Caki2 (cell line): ENCODE data around the gene CYP24A1. TPM values are rescaled to one million over a fixed set of nuclear protein-coding genes. Genes with fewer than 3 reads are reported as not detected.
A peak's percentile ranks its signal among the peaks of the same experiment; 100 is the strongest.
"Not testable (repeated sequence)": the region's sequence is repeated elsewhere in the genome, so short reads cannot be mapped to it uniquely, and the experiment has no call there.

Experiments used
- DNase-seq: peaks from one replicate; pipeline ENCODE4 v3.0.0-alpha.2; 2015; ENCODE audit warnings: low read depth
- in situ Hi-C: cut with HindIII; loops from 2 replicates; pipeline ENCODE4 v1.10.0; 2016; ENCODE audit warnings: low sequenced_read_pairs, low pct_unique_long_range_greater_than_20kb, mixed read lengths
- total RNA-seq: library from RNA; depleted of rRNA; stranded (reverse); fragments of >200 nt; shearing (Covaris generic); gene quantifications from 2 replicates; pipeline ENCODE4 v1.2.3, GENCODE V29; 2014; ENCODE audit warnings: low replicate concordance

Gene CYP24A1
- total RNA-seq, 1 experiment from 2014 or later, result 154 TPM

- in situ Hi-C loops, result no loop called here
- DNase-seq, result no peak
These were observed 44.4 kb downstream of the CYP24A1 start for GRCh38 chr20:54129350-54129749.

GRCh38 chr20:54127855-54128574 lies 45.8 kb downstream of the CYP24A1 start:
- no peak for DNase-seq
- in situ Hi-C loops, result no loop called here

- in situ Hi-C loops, result no loop called here
- no peak for DNase-seq
These were observed 46.8 kb downstream of the CYP24A1 start for GRCh38 chr20:54126806-54127655.

- in situ Hi-C loops, DNase-seq: not testable (repeated sequence)
These were observed 47.5 kb downstream of the CYP24A1 start for GRCh38 chr20:54126328-54126727.

- in situ Hi-C loops, result no loop called here
- DNase-seq, result peak; percentile 100
These were observed 50.1 kb downstream of the CYP24A1 start for GRCh38 chr20:54123587-54124180.

GRCh38 chr20:54122681-54123586 lies 50.9 kb downstream of the CYP24A1 start:
- DNase-seq, result no peak
- in situ Hi-C loops, result no loop called here

GRCh38 chr20:54122189-54122588 lies 51.6 kb downstream of the CYP24A1 start:
- peak; percentile 92 for DNase-seq
- in situ Hi-C loops, result no loop called here

- in situ Hi-C loops, result no loop called here
- no peak for DNase-seq
These were observed 54.0 kb downstream of the CYP24A1 start for GRCh38 chr20:54119744-54120143.

- no peak for DNase-seq
- in situ Hi-C loops, result no loop called here
These were observed 55.4 kb downstream of the CYP24A1 start for GRCh38 chr20:54118220-54119001.

- DNase-seq, result no peak
- in situ Hi-C loops, result no loop called here
These were observed 57.1 kb downstream of the CYP24A1 start for GRCh38 chr20:54116550-54117235.

GRCh38 chr20:54115172-54115854 lies 58.5 kb downstream of the CYP24A1 start:
- in situ Hi-C loops, result no loop called here
- DNase-seq, result no peak

- DNase-seq, result no peak
- in situ Hi-C loops, result no loop called here
These were observed 59.7 kb downstream of the CYP24A1 start for GRCh38 chr20:54114109-54114508.

- in situ Hi-C loops, result no loop called here
- DNase-seq, result no peak
These were observed 60.2 kb downstream of the CYP24A1 start for GRCh38 chr20:54113566-54113965.

GRCh38 chr20:54112221-54112884 lies 61.4 kb downstream of the CYP24A1 start:
- DNase-seq, result no peak
- in situ Hi-C loops, result no loop called here

GRCh38 chr20:54111460-54111859 lies 62.3 kb downstream of the CYP24A1 start:
- in situ Hi-C loops, result no loop called here
- DNase-seq, result no peak

- in situ Hi-C loops, result no loop called here
- no peak for DNase-seq
These were observed 63.3 kb downstream of the CYP24A1 start for GRCh38 chr20:54110457-54110856.
